ENCODE results near the gene PTPN6.
A peak's percentile ranks its signal among the peaks of the same experiment; 100 is the strongest.

The PTPN6 gene

DNA sequence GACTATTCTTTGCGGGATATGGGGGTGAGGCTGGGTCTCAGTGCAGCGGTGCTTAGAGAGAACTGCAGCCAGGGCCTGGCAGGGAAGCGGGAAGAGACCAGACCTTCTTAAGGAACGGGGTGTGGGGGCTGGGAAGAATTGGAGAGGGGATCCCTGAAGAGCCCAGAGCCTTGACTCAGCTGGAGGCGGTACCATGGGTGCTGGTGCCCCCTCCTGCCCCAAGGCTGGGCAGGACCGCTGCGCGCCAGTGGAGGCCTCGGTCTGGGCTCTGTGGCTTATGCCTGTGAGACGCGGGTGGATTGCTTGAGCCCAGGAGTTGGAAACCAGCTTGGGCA, 8.9 kb upstream of the PTPN6 start:
- DNase-seq = peak; percentile 82

DNA sequence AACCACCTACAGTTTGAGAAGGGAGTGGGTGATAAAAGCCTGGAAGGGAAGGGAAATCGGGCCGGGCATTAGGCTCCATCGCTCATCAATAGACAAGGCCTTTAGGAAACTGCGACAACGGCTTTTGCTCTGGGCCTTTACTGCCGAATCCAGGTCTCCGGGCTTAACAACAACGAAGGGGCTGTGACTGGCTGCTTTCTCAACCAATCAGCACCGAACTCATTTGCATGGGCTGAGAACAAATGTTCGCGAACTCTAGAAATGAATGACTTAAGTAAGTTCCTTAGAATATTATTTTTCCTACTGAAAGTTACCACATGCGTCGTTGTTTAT, 7.8 kb upstream of the PTPN6 start:
- peak; percentile 91 for DNase-seq

DNA sequence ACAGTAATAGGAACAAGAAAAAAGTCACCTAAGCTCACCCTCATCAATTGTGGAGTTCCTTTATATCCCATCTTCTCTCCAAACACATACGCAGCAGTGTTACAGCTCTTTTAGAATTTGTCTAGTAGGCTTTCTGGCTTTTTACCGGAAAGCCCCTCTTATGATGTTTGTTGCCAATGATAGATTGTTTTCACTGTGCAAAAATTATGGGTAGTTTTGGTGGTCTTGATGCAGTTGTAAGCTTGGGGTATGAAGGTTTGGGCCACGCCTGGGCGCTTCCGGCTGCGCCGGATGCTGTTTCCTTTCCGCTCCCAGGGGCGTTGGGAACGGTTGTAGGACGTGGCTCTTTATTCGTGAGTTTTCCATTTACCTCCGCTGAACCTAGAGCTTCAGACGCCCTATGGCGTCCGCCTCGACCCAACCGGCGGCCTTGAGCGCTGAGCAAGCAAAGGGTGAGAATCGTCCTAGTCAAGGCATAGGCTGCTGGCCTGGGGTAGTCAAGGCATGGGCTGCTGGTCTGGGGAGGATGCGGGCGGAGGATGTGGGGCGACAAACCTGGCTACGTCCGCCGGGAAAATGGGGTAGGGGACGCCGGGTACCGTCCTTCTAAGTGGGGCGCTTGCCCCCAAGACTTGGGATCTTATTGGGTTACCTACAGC, 7.3 kb upstream of the PTPN6 start, which contains the start of the genes C12orf57 and RNU7-1:
C12orf57 (plus strand) TSS at position 301 of the 659 bp plus-strand sequence; CDS start at position 401, 100 bp downstream.
RNU7-1 (plus strand) TSS at position 95 of the 659 bp plus-strand sequence.
- DNase-seq = peak; percentile 98

DNA sequence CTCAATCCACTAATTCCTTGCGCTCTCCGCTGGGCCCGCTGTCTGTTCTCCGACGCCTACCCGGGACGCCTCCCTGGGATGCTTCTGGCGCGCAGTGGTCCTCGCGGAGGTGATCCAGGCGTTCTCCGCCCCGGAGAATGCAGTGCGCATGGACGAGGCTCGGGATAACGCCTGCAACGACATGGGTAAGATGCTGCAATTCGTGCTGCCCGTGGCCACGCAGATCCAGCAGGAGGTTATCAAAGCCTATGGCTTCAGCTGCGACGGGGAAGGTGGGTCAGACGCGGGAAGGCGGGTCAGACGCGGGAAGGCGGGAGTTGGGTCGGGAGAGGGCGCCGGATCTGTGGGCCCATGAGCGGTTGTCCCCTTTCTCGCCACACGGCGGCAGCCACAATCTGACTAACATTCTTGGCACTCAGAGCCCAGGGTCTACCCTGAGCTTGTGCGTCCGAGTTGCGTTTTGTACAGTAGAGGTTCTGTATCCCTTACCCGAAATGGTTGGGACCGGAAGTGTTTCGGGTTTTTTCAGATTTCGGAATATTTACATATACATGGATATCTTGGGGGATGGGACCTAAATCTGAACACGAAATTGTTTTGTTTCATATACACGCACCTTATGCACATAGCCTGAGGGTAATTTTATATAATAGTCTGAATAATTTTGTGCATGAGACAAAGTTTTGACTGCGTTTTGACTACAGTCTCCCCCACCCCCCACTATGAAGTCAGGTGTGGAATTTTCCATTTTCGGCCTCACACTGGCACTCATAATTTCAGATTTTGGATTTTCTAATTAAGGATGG, 6.6 kb upstream of the PTPN6 start:
- peak; percentile 90 for DNase-seq

DNA sequence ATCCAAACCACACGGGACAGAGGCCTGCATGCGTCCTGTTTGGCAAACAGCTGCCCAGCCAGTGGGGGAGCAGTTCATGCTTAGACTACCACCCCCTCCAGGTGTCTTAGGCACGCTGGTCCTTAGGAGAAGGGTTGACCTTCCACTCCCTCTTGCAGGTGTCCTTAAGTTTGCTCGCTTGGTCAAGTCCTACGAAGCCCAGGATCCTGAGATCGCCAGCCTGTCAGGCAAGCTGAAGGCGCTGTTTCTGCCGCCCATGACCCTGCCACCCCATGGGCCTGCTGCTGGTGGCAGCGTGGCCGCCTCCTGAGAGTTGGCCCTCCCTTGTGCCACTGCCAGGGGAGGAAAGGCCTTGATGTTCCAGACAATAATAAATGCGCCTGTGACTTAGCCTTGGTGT, 5.5 kb upstream of the PTPN6 start:
- no peak for DNase-seq

GRCh38 chr12:6946033-6946919, 4.9 kb upstream of the PTPN6 start:
- DNase-seq = peak; percentile 47

GRCh38 chr12:6946920-6947374, 4.2 kb upstream of the PTPN6 start:
- no peak for DNase-seq

DNA sequence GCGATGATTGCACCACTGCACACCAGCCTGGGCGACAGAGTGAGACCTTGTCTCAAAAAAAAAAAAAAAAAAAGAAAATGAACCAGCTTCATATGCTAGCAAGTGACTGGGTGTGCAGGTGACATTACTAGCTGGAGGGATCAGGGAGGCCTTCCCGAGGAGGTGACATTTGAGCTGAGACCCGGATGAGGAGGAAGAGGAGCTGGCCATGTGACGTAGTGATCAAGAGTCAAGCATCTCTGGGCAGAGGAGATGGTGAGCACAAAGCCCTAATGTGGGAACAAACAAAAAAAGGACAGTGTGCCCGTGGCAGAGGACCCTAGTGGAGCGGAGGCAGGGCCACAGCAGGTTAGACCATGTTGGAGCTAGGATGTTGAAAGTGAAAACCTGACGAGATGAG, 3.5 kb upstream of the PTPN6 start:
- no peak for DNase-seq

GRCh38 chr12:6948873-6949594, 2.1 kb upstream of the PTPN6 start:
- peak; percentile 25 for DNase-seq

DNA sequence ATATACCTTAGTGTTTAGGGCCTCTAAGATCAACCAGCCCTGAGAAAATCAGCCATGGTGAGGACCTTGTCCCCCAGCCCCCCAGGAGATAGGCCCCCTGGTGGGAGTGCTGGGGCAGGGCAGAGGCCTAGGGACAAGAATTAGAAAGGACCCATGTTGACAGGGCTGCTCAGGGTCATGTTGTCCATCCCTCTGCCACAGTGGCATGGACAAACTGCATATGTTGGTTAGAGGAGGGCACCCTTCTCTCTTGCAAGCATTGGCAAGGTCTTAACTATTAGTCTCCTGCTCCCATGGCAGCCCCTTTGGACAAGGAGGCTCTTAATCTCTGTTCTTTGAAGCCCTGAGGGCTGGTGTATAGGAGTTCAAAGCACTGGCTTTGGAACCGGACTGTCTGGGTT, 755 bp upstream of the PTPN6 start:
- peak; percentile 36 for DNase-seq

DNA sequence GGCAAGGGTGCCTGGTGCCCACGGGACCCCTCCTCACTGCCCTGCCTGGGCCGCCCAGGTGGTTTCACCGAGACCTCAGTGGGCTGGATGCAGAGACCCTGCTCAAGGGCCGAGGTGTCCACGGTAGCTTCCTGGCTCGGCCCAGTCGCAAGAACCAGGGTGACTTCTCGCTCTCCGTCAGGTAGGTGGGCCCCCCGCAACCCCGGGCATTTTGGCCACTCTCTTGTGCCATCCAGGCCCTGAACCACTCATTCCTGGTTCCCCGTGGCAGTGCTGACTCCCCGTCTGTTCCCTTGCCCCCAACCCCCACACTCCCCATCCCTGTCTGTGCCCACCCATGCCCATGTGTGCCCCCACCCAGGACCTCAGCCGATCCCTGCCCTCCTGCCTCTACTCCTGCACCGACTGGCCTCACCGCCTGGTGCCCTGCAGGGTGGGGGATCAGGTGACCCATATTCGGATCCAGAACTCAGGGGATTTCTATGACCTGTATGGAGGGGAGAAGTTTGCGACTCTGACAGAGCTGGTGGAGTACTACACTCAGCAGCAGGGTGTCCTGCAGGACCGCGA, 480 bp downstream of the PTPN6 start:
- no peak for DNase-seq

DNA sequence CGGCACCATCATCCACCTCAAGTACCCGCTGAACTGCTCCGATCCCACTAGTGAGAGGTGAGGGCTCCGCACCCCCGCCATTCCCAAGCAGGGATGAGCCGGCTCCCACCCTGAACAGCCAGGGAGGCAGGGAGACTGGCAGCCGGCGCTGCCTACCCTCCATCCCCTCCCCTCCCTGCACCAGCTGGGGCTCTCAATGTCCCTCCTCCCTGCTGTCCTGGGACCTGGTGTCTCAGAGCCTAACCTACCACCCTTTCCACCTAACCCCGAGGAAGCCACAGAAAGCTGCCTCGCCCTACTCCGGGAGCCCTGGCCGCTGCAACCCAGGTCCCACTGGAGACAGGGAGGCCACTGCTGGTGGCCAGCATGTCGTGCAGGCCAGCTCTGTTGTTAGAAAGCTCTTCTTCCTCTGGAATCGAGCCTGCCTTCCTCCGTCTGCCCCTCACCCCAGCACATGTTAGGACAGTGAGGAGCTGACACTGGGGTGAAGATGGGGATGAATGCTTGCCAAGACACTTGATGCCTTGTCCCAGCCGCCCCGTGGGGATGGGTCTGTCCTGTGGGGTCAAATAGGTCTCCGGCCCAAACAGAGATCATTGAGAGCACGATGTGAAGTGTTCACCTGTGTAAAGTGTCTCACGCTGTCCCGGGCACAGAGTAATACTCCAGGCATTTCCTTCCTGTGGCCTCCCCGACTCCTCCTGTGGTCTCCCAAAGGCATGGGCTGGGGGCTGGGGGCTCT, 1.1 kb downstream of the PTPN6 start:
- no peak for DNase-seq

DNA sequence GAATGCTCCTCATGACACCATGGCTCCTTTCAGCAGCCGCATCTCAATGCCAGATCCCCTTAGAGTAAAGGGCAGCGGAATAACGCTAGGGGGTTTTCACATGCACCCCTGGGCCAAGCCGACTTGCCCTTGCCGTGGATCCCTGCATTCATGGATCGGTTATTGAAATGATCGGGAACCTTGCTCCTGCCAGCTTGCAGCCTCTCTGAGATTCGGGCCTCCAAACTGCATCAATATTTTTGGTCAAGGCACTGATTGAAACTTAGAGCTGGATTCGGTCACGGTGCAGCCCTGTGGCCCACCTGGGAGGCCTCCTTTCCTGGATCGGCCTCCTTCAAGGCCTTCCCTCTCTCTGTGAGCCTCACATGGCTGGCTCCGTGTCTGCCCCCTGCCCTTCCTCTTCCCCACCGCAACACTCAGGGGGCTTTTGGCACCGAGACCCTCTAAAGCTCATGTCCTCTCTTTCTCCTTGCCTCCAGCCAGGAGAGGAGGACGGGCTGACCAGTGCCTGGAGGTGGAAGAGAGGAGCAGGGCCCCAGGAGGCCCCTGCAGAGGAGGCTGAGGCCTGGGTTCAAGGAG, 1.8 kb downstream of the PTPN6 start:
- peak; percentile 41 for DNase-seq

DNA sequence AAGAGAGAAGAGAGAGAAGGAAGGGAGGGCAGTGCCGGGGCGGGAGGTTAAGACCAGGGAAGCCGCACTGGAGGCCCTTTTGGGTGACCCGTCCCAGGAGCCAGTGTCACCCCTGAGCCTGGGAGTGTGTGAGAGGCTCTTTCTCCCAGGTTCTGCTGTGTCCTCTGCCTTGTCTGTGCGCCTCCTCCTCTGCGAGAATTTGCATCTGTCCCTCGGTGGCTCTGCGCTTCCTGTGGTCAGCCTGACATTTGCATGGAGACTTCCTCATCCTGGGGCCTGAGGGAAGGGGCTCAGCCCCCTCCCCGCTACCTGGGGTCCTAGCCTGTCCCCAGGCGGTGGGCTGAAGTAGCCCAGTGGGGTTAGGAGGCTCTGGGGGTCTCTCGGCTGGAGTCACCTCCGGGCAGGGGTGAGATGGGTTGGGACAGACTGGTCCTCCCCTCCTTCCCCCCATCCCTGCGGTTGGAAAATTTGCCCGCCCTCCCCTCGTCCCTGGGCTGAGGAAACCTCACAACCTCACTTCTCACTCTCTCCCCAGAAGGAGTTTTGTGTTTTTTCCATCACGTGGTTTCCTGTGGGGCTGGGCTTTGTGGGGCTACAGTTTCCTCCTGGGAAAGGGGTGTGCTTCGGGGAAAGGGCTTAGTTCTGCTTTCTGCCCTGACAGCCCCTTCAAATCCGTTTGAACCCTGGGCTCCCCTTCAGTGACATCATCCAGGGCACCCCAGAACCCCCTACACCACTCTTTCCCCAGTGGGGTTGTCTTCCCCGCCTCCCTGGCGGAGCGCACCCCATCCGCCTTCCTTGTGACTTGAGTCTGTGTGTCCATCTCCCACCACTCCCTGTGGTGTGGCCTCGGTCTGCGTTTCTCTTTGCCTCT, 2.5 kb downstream of the PTPN6 start:
- peak; percentile 98 for DNase-seq

- no peak for DNase-seq
Measured at GRCh38 chr12:6954316-6955107, 3.4 kb downstream of the PTPN6 start.

- DNase-seq = no peak
Measured at GRCh38 chr12:6955108-6956020, 4.2 kb downstream of the PTPN6 start.

DNA sequence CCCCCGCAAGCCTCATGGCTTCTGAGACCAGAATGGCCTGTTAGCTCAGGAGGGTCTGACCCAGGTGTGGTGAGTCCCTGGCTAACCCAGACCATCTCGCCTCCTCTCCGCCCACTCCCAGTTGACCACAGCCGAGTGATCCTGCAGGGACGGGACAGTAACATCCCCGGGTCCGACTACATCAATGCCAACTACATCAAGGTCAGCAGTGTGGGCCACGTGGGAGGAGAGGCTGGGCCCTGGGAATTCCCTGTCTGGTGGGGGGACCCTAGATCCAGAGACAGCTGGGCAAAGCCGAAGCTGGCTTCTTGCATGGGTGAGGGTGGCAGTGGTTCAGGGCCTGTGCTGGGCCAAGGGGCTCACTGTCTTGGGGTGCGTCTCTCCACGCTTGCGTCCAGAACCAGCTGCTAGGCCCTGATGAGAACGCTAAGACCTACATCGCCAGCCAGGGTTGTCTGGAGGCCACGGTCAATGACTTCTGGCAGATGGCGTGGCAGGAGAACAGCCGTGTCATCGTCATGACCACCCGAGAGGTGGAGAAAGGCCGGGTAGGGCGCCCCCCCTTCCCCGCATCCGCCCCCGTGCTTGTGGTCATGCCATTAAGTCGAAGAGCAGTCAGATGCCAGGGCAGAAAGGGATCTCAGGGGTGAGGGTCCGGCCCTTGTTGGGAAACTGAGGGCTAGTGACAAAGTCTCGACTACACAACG, 5.0 kb downstream of the PTPN6 start:
- DNase-seq = peak; percentile 39

Data from MV-4-11 (cell line).